GM12873 (cell line): Measurements from ENCODE around the gene CERT1.

Experiments used
- CTCF ChIP-seq: IDR thresholded peaks from 2 replicates; pipeline ENCODE4 v1.5.1; 2012; ENCODE audit warnings: low read depth, mild to moderate bottlenecking, moderate library complexity, low read length, control low read depth; ENCODE audit not compliant: insufficient read depth; ENCODE audit errors: missing control alignments

CERT1 gene

GRCh38 chr5:75363726-75364495 is 147.5 kb downstream of the CERT1 start:
- no peak for TF ChIP-seq CTCF

GRCh38 chr5:75363111-75363510 is 148.3 kb downstream of the CERT1 start:
- TF ChIP-seq CTCF: no peak

DNA sequence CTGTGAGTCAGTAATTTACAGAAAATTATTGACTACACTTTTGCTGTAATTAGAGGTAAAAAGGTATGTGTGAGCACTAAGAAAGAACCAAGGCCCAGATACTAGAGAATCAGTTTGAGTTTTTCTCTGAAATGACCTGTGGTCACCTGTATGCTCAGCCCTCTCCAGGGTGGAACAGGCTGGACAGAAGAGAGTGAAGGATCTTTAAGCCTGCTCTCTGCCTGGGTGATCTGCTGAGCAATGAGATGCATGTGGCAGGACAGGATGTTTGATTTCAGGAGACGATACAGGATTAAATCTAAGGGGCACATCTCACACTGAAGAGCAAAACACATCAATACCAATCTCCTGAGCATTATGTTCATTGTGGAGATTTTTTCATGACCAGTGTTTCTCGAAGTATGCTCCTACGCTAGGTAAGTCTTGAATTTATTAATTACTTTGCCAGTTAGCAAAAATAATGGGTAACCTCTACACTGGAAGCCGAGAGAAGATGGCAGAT is 148.9 kb downstream of the CERT1 start:
- TF ChIP-seq CTCF: no peak

GRCh38 chr5:75361310-75361709 is 150.1 kb downstream of the CERT1 start:
- TF ChIP-seq CTCF: no peak

DNA sequence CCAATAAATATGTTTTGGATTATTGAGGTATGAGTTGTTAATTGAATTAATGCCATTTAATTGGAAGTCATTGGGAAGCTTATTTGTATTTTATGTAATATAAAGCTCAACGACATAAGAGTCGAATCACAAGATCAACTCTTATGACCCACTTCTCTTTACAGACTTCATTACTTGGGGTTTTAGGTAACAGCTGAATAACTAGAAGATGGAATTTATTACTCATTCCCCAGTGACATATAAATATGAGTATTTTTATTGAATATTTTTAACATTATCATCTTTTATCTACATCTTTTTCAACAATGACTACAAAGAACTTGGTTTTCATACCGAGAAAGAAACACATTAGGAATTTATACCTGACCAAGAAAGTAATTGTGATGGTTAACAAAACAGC is 153.3 kb downstream of the CERT1 start:
- no peak for TF ChIP-seq CTCF

DNA sequence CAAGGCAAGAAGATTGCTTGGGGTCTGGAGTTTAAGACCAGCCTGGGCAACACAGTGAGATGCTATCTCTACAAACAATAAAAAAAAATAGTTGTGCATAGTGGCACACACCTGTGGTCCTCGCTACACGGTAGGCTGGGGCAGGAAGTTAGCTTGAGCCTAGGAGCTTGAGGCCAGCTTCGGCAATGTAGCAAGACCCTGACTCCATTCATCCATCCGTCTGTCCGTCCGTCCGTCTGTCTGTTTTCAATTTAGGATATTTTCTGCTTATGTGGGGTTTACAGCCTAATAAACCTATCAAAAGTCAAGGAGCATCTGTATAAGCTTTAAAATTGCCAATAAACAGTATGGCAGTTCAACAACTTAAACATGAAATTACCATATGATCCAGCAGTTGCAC is 154.7 kb downstream of the CERT1 start:
- no peak for TF ChIP-seq CTCF

DNA sequence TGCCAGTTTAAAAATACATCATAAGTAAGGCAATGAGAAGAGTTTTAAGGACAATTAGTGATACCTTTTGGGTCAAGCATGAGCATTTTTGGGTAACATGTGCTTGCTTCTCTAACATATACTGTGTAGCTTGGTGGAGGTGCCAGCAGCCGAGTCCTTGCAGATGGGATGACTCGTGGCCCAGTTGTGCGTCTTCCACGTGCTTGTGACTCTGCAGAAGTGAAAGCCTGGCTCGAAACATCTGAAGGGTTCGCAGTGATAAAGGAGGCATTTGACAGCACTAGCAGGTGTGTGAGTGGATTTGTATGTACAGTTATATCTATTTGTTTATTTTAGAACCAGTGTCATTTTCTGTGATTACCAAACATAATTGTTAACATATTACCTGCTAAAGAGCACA is 156.2 kb downstream of the CERT1 start:
- no peak for TF ChIP-seq CTCF
